Measurements from ENCODE around the gene RAD1.

- TF ChIP-seq, protein P1, sequence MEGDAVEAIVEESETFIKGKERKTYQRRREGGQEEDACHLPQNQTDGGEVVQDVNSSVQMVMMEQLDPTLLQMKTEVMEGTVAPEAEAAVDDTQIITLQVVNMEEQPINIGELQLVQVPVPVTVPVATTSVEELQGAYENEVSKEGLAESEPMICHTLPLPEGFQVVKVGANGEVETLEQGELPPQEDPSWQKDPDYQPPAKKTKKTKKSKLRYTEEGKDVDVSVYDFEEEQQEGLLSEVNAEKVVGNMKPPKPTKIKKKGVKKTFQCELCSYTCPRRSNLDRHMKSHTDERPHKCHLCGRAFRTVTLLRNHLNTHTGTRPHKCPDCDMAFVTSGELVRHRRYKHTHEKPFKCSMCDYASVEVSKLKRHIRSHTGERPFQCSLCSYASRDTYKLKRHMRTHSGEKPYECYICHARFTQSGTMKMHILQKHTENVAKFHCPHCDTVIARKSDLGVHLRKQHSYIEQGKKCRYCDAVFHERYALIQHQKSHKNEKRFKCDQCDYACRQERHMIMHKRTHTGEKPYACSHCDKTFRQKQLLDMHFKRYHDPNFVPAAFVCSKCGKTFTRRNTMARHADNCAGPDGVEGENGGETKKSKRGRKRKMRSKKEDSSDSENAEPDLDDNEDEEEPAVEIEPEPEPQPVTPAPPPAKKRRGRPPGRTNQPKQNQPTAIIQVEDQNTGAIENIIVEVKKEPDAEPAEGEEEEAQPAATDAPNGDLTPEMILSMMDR (IDR thresholded peaks at IDR 0.05), result no peak
- no peak for TF ChIP-seq POLR2AphosphoS5 (IDR thresholded peaks at IDR 0.05)
- no peak for TF ChIP-seq EP300 (IDR thresholded peaks at IDR 0.05)
- TF ChIP-seq POLR2A (IDR thresholded peaks at IDR 0.05), result no peak
Observed at GRCh38 chr5:34891981-34892380, 23.3 kb downstream of the RAD1 start.

Data from stomach (tissue), 4 donors.